Measurements from ENCODE around the gene ZEB2. TPM values are rescaled to one million over a fixed set of nuclear protein-coding genes. Genes with fewer than 3 reads are reported as not detected.
"Not testable (repeated sequence)": the region's sequence is repeated elsewhere in the genome, so short reads cannot be mapped to it uniquely, and the experiment has no call there.

The ZEB2 gene
- total RNA-seq, 1 donor from 2014 or later = 121 TPM

GRCh38 chr2:144364944-144365738, 154.8 kb downstream of the ZEB2 start:
- no peak overlapping the region for H3K4me3 Mint-ChIP-seq (ENCODE audit: unreplicated experiment)
- TF ChIP-seq CTCF (IDR thresholded peaks at IDR 0.05; ENCODE audit: partially characterized antibody, unreplicated experiment) = no peak
- no peaks in the 10 kb centered on the region for H3K36me3 Mint-ChIP-seq (ENCODE audit: unreplicated experiment)
- no peaks in the 10 kb centered on the region for H3K4me1 Mint-ChIP-seq (ENCODE audit: low read depth, unreplicated experiment)
- DNase-seq = no peak
- H3K27me3 Mint-ChIP-seq (ENCODE audit: unreplicated experiment) = no peaks in the 10 kb centered on the region
- H3K27ac Mint-ChIP-seq (ENCODE audit: unreplicated experiment) = no peak overlapping the region
- H3K9me3 Mint-ChIP-seq (ENCODE audit: unreplicated experiment) = peaks cover 2% of the 10 kb centered on the region

GRCh38 chr2:144364247-144364646, 155.7 kb downstream of the ZEB2 start:
- H3K27me3 Mint-ChIP-seq (ENCODE audit: unreplicated experiment); DNase-seq; H3K4me1 Mint-ChIP-seq (ENCODE audit: low read depth, unreplicated experiment); H3K27ac Mint-ChIP-seq (ENCODE audit: unreplicated experiment); H3K4me3 Mint-ChIP-seq (ENCODE audit: unreplicated experiment); H3K9me3 Mint-ChIP-seq (ENCODE audit: unreplicated experiment); H3K36me3 Mint-ChIP-seq (ENCODE audit: unreplicated experiment): not testable (repeated sequence)

- H3K27me3 Mint-ChIP-seq (ENCODE audit: unreplicated experiment) = no peaks in the 10 kb centered on the region
- H3K4me3 Mint-ChIP-seq (ENCODE audit: unreplicated experiment) = no peak overlapping the region
- H3K27ac Mint-ChIP-seq (ENCODE audit: unreplicated experiment) = no peak overlapping the region
- DNase-seq = no peak
- no peaks in the 10 kb centered on the region for H3K9me3 Mint-ChIP-seq (ENCODE audit: unreplicated experiment)
- H3K36me3 Mint-ChIP-seq (ENCODE audit: unreplicated experiment) = no peaks in the 10 kb centered on the region
- H3K4me1 Mint-ChIP-seq (ENCODE audit: low read depth, unreplicated experiment) = peaks cover 12% of the 10 kb centered on the region
- no peak for TF ChIP-seq CTCF (IDR thresholded peaks at IDR 0.05; ENCODE audit: partially characterized antibody, unreplicated experiment)
These were observed 157.5 kb downstream of the ZEB2 start for GRCh38 chr2:144362401-144362800.

GRCh38 chr2:144361742-144362141, 158.2 kb downstream of the ZEB2 start:
- Mint-ChIP-seq H3K27me3 (ENCODE audit: unreplicated experiment) (no peaks in the 10 kb centered on the region), H3K4me1 (ENCODE audit: low read depth, unreplicated experiment) (peaks cover 16% of the 10 kb centered on the region), H3K9me3 (ENCODE audit: unreplicated experiment) (no peaks in the 10 kb centered on the region), H3K36me3 (ENCODE audit: unreplicated experiment) (no peaks in the 10 kb centered on the region), H3K4me3 (ENCODE audit: unreplicated experiment) (no peak overlapping the region), H3K27ac (ENCODE audit: unreplicated experiment) (no peak overlapping the region)
- TF ChIP-seq CTCF (IDR thresholded peaks at IDR 0.05; ENCODE audit: partially characterized antibody, unreplicated experiment) = no peak
- DNase-seq = no peak

- TF ChIP-seq CTCF (IDR thresholded peaks at IDR 0.05; ENCODE audit: partially characterized antibody, unreplicated experiment) = no peak
- no peak for DNase-seq
- no peak overlapping the region for H3K4me3 Mint-ChIP-seq (ENCODE audit: unreplicated experiment)
- H3K36me3 Mint-ChIP-seq (ENCODE audit: unreplicated experiment) = no peaks in the 10 kb centered on the region
- no peak overlapping the region for H3K27ac Mint-ChIP-seq (ENCODE audit: unreplicated experiment)
- H3K4me1 Mint-ChIP-seq (ENCODE audit: low read depth, unreplicated experiment) = peaks cover 29% of the 10 kb centered on the region
- H3K9me3 Mint-ChIP-seq (ENCODE audit: unreplicated experiment) = no peaks in the 10 kb centered on the region
- no peaks in the 10 kb centered on the region for H3K27me3 Mint-ChIP-seq (ENCODE audit: unreplicated experiment)
These were observed 160.2 kb downstream of the ZEB2 start for GRCh38 chr2:144359684-144360083.
